GM18519 (cell line): ENCODE results near the gene KMT5B.
A peak's percentile ranks its signal among the peaks of the same experiment; 100 is the strongest.
"Not testable (repeated sequence)": the region's sequence is repeated elsewhere in the genome, so short reads cannot be mapped to it uniquely, and the experiment has no call there.

Experiments
- ATAC-seq: cut with Tn5 transposase; IDR thresholded peaks from one replicate; pipeline ENCODE4 v1.9.1; 2021; ENCODE audit warnings: mild to moderate bottlenecking, moderate library complexity; ENCODE audit not compliant: unreplicated experiment, low FRiP score

Gene KMT5B

GRCh38 chr11:68213135-68213515 is at the start of gene KMT5B:
KMT5B (minus strand) TSS chr11:68213296; CDS start chr11:68190076, 23,220 bp downstream.
- ATAC-seq: peak; percentile 2

GRCh38 chr11:68262544-68262827 is 49.4 kb upstream of the KMT5B start:
- no peak for ATAC-seq

- ATAC-seq: no peak
Observed at GRCh38 chr11:68261749-68262543, 48.9 kb upstream of the KMT5B start.

- no peak for ATAC-seq
Observed at GRCh38 chr11:68261006-68261405, 47.9 kb upstream of the KMT5B start.

GRCh38 chr11:68260484-68260883 is 47.4 kb upstream of the KMT5B start:
- ATAC-seq: no peak

GRCh38 chr11:68259122-68259959 is 46.2 kb upstream of the KMT5B start:
- no peak for ATAC-seq

GRCh38 chr11:68258363-68258765 is 45.3 kb upstream of the KMT5B start:
- ATAC-seq: no peak

GRCh38 chr11:68257477-68258362 is 44.6 kb upstream of the KMT5B start:
- no peak for ATAC-seq

GRCh38 chr11:68256331-68256741 is 43.2 kb upstream of the KMT5B start:
- ATAC-seq: no peak

GRCh38 chr11:68255526-68255925 is 42.4 kb upstream of the KMT5B start:
- ATAC-seq: no peak

GRCh38 chr11:68254421-68254820 is 41.3 kb upstream of the KMT5B start:
- no peak for ATAC-seq

GRCh38 chr11:68251765-68252164 is 38.7 kb upstream of the KMT5B start:
- ATAC-seq: no peak

- not testable (repeated sequence) for ATAC-seq
Observed at GRCh38 chr11:68244912-68245311, 31.8 kb upstream of the KMT5B start.

- not testable (repeated sequence) for ATAC-seq
Observed at GRCh38 chr11:68243847-68244246, 30.8 kb upstream of the KMT5B start.

GRCh38 chr11:68242616-68243015 is 29.5 kb upstream of the KMT5B start:
- no peak for ATAC-seq

GRCh38 chr11:68231621-68232020 is 18.5 kb upstream of the KMT5B start:
- ATAC-seq: no peak

GRCh38 chr11:68229601-68230000 is 16.5 kb upstream of the KMT5B start:
- ATAC-seq: no peak

GRCh38 chr11:68226421-68226820 is 13.3 kb upstream of the KMT5B start:
- no peak for ATAC-seq

GRCh38 chr11:68224606-68225005 is 11.5 kb upstream of the KMT5B start:
- ATAC-seq: no peak

- no peak for ATAC-seq
Observed at GRCh38 chr11:68223275-68223674, 10.2 kb upstream of the KMT5B start.

- ATAC-seq: no peak
Observed at GRCh38 chr11:68221406-68221805, 8.3 kb upstream of the KMT5B start.
